Measurements from ENCODE around the gene SCGB3A1.

GRCh38 chr5:180591311-180591887 lies at the start of gene SCGB3A1:
- TF ChIP-seq POLR2AphosphoS5 (IDR thresholded peaks at IDR 0.05): no peak
- no peak for TF ChIP-seq CTCF (IDR thresholded peaks at IDR 0.05)

All from prostate gland (tissue), 2 donors.